DOHH2 (cell line): ENCODE measurements around the gene P2RY14.

Experiments
- H3F3A ChIP-seq: fragments of 200-600 bp; sonication (generic), shearing (Covaris generic); 2 replicates; pipeline ENCODE4 v1.6.0; 2016; ENCODE audit warnings: antibody characterized with exemption, mild to moderate bottlenecking; ENCODE audit not compliant: control insufficient read depth, insufficient read depth
- H3K27ac ChIP-seq: fragments of 200-600 bp; sonication (generic); 2 replicates; pipeline ENCODE4 v1.5.1; 2014; ENCODE audit warnings: low read depth, mild to moderate bottlenecking, low read length, moderate library complexity
- H3K27me3 ChIP-seq: fragments of 200-600 bp; sonication (generic); 2 replicates; pipeline ENCODE4 v1.6.1; 2014; ENCODE audit warnings: mild to moderate bottlenecking, low read length, mixed read lengths; ENCODE audit not compliant: control insufficient read depth
- H3K36me3 ChIP-seq: fragments of 200-600 bp; sonication (generic); 2 replicates; pipeline ENCODE4 v1.6.1; 2014; ENCODE audit warnings: mild to moderate bottlenecking, low read length, moderate library complexity, mixed read lengths; ENCODE audit not compliant: control insufficient read depth
- H3K4me1 ChIP-seq: fragments of 200-600 bp; sonication (generic); 2 replicates; pipeline ENCODE4 v1.6.1; 2014; ENCODE audit warnings: mild to moderate bottlenecking, low read length, mixed read lengths; ENCODE audit not compliant: control insufficient read depth
- H3K4me2 ChIP-seq: fragments of 200-600 bp; sonication (generic); 2 replicates; pipeline ENCODE4 v1.6.0; 2014; ENCODE audit warnings: mild to moderate bottlenecking, low read length, moderate library complexity
- H3K4me3 ChIP-seq: fragments of 200-600 bp; sonication (generic); 2 replicates; pipeline ENCODE4 v1.5.1; 2014; ENCODE audit warnings: mild to moderate bottlenecking, low read length, mixed read lengths
- H3K79me2 ChIP-seq: fragments of 200-600 bp; sonication (generic); 2 replicates; pipeline ENCODE4 v1.6.1; 2014; ENCODE audit warnings: mild to moderate bottlenecking, low read length, mixed read lengths; ENCODE audit not compliant: control insufficient read depth
- H3K9me2 ChIP-seq: fragments of 200-600 bp; sonication (generic); replicated peaks from 2 replicates; pipeline ENCODE4 v1.6.1; 2014; ENCODE audit warnings: mild to moderate bottlenecking, low read length, mixed read lengths; ENCODE audit not compliant: control insufficient read depth
- H3K9me3 ChIP-seq: fragments of 200-600 bp; sonication (generic); 2 replicates; pipeline ENCODE4 v1.6.1; 2014; ENCODE audit warnings: antibody characterized with exemption, low read length, mixed read lengths; ENCODE audit not compliant: control insufficient read depth, insufficient read depth
- H4K20me1 ChIP-seq: fragments of 200-600 bp; sonication (generic); 2 replicates; pipeline ENCODE4 v1.6.0; 2014; ENCODE audit warnings: low read depth, mild to moderate bottlenecking, antibody characterized with exemption, low read length, moderate library complexity; ENCODE audit not compliant: control insufficient read depth, insufficient read depth
- CTCF ChIP-seq: fragments of 200-600 bp; sonication (generic); IDR thresholded peaks from one replicate; pipeline ENCODE4 v1.5.1; 2014; ENCODE audit warnings: antibody characterized with exemption, mild to moderate bottlenecking, low read depth, low read length; ENCODE audit not compliant: poor library complexity, severe bottlenecking
- EZH2phosphoT487 ChIP-seq: fragments of 200-600 bp; sonication (generic); IDR thresholded peaks from 2 replicates; pipeline ENCODE4 v1.6.1; 2017; ENCODE audit warnings: borderline replicate concordance, mild to moderate bottlenecking, antibody characterized with exemption, low read length, moderate library complexity, mixed read lengths

The P2RY14 gene

GRCh38 chr3:151213881-151214280, 64.5 kb downstream of the P2RY14 start:
- H3K27me3 ChIP-seq, result no peaks in the 10 kb centered on the region
- H3K79me2 ChIP-seq, result no peaks in the 10 kb centered on the region
- H3K9me2 ChIP-seq, result no peaks in the 10 kb centered on the region
- H3K4me3 ChIP-seq, result no peak overlapping the region
- H3K27ac ChIP-seq, result no peak overlapping the region
- H3K9me3 ChIP-seq, result no peaks in the 10 kb centered on the region
- H3K4me2 ChIP-seq, result no peak overlapping the region
- H3K36me3 ChIP-seq, result no peaks in the 10 kb centered on the region
- TF ChIP-seq CTCF (no peak), EZH2phosphoT487 (no peak)
- H4K20me1 ChIP-seq, result no peaks in the 10 kb centered on the region
- no peaks in the 10 kb centered on the region for H3K4me1 ChIP-seq
- no peaks in the 10 kb centered on the region for H3F3A ChIP-seq

DNA sequence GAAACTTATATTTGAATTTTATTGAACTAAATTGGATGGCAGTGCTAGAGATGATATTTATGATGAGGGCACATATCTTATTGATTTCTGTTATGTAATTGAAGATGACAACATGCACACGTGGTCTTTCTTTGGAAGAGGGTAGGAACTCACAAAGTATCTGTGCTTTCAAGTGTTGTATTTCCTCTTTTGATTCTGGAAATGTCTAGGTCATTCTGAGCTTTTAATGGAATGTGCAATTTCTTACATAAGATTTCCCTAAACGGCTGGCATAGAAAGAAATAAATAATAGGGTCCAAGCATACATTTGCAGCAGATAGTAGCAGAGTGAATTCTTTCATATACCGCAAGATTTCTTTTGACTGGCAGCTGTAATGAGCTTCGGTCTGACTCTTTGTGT, 65.2 kb downstream of the P2RY14 start:
- H4K20me1 ChIP-seq, result no peaks in the 10 kb centered on the region
- no peaks in the 10 kb centered on the region for H3K9me2 ChIP-seq
- no peak overlapping the region for H3K4me2 ChIP-seq
- TF ChIP-seq EZH2phosphoT487 (no peak), CTCF (no peak)
- H3K27ac ChIP-seq, result no peak overlapping the region
- no peaks in the 10 kb centered on the region for H3K36me3 ChIP-seq
- H3K4me1 ChIP-seq, result no peaks in the 10 kb centered on the region
- no peaks in the 10 kb centered on the region for H3F3A ChIP-seq
- H3K9me3 ChIP-seq, result no peaks in the 10 kb centered on the region
- H3K4me3 ChIP-seq, result no peak overlapping the region
- no peaks in the 10 kb centered on the region for H3K79me2 ChIP-seq
- no peaks in the 10 kb centered on the region for H3K27me3 ChIP-seq

- Histone ChIP-seq H3K79me2 (no peaks in the 10 kb centered on the region), H3F3A (no peaks in the 10 kb centered on the region), H3K9me2 (no peaks in the 10 kb centered on the region), H3K27me3 (no peaks in the 10 kb centered on the region), H3K36me3 (no peaks in the 10 kb centered on the region), H3K4me3 (no peak overlapping the region), H3K4me1 (no peaks in the 10 kb centered on the region), H3K27ac (no peak overlapping the region), H4K20me1 (no peaks in the 10 kb centered on the region), H3K4me2 (no peak overlapping the region), H3K9me3 (no peaks in the 10 kb centered on the region)
- no peak for TF ChIP-seq EZH2phosphoT487
- peak; percentile 15 for TF ChIP-seq CTCF
These were observed 67.5 kb downstream of the P2RY14 start for GRCh38 chr3:151210676-151211381.

GRCh38 chr3:151209654-151210053, 68.7 kb downstream of the P2RY14 start:
- H3K36me3 ChIP-seq, result no peaks in the 10 kb centered on the region
- no peak overlapping the region for H3K4me3 ChIP-seq
- no peaks in the 10 kb centered on the region for H3K9me3 ChIP-seq
- H3K27me3 ChIP-seq, result no peaks in the 10 kb centered on the region
- H3K9me2 ChIP-seq, result no peaks in the 10 kb centered on the region
- H4K20me1 ChIP-seq, result no peaks in the 10 kb centered on the region
- H3K79me2 ChIP-seq, result no peaks in the 10 kb centered on the region
- H3K4me1 ChIP-seq, result no peaks in the 10 kb centered on the region
- no peak for TF ChIP-seq EZH2phosphoT487
- H3F3A ChIP-seq, result no peaks in the 10 kb centered on the region
- H3K4me2 ChIP-seq, result no peak overlapping the region
- H3K27ac ChIP-seq, result no peak overlapping the region
